GM23248 (cell line): ENCODE measurements around the gene ZBTB48.

Experiments
- EZH2 ChIP-seq: fragments of 200-600 bp; sonication (generic); IDR thresholded peaks from 2 replicates; pipeline ENCODE4 v1.6.1; 2018; ENCODE audit warnings: antibody characterized with exemption, mild to moderate bottlenecking; ENCODE audit not compliant: insufficient read depth, poor library complexity, severe bottlenecking
- EZH2phosphoT487 ChIP-seq: fragments of 200-600 bp; sonication (generic); IDR thresholded peaks from 2 replicates; pipeline ENCODE4 v1.6.1; 2018; ENCODE audit warnings: antibody characterized with exemption, moderate library complexity, mild to moderate bottlenecking, low read depth; ENCODE audit not compliant: insufficient read depth

DNA sequence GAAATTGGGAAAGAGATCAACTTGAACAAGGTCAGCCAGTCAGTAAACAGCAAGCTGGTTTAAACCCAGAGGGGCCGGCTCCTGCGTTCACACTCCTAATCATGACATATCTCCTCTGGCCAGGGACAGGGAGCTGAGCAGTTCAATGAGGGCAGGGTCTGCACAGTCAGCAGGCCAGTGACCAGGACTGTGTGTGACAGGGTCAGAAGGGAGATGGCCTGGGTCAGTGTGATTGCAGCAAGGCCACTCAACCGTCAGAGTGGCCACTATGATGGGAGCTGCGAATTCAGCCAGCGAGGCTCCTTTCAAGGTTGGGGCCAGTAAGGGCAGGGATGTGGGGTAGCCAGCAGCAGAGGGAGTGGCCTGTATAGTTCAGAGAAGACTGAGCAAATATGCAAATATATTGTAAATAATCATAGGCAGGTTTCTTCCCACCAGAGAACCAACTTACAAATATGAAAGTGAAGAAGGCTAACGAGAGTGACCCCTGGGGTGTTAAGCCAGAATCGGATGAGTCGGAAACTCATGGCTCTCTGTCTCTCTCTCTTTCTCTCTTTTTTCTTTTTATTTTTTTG lies 45.5 kb upstream of the ZBTB48 start:
- TF ChIP-seq EZH2 (no peak), EZH2phosphoT487 (no peak)
